GM10847 (cell line): Measurements from ENCODE around the gene BARHL1.

Experiments used
- POLR2A ChIP-seq: IDR thresholded peaks from 2 replicates; pipeline ENCODE4 v1.6.1; 2011; ENCODE audit not compliant: insufficient read length; ENCODE audit errors: extremely low read depth

BARHL1 gene

GRCh38 chr9:132578367-132578932 lies 4.0 kb upstream of the BARHL1 start:
- TF ChIP-seq POLR2A, result no peak

GRCh38 chr9:132579427-132579798 lies 3.0 kb upstream of the BARHL1 start:
- TF ChIP-seq POLR2A, result no peak

DNA sequence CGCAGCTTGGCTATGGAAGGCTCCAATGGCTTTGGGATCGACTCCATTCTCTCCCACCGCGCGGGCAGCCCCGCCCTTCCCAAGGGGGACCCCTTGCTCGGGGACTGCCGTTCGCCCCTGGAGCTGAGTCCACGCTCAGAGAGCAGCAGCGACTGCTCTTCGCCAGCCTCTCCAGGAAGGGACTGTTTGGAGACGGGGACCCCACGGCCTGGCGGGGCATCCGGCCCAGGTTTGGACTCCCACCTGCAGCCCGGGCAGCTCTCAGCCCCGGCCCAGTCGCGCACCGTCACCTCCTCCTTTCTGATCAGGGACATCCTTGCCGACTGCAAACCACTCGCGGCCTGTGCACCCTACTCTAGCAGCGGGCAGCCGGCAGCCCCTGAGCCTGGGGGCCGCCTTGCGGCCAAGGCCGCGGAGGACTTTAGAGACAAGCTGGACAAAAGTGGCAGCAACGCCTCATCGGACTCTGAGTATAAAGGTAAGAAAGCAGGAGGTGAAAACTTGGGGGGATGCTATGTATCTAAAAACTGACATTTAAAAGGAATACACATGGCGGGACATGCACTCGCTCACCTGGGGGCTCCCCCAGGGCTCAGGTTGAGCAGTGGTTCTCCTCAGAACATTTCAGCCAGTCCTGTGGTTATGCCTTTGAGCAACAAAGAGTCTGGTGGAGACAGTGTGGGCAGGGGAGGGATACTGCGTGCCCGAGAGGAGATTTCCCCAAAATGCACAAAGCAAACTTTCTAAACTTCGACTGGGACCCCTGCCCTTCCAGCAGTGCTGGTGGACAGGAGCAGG lies 579 bp downstream of the BARHL1 start:
- no peak for TF ChIP-seq POLR2A

GRCh38 chr9:132583584-132584304 lies 1.3 kb downstream of the BARHL1 start:
- TF ChIP-seq POLR2A, result no peak

DNA sequence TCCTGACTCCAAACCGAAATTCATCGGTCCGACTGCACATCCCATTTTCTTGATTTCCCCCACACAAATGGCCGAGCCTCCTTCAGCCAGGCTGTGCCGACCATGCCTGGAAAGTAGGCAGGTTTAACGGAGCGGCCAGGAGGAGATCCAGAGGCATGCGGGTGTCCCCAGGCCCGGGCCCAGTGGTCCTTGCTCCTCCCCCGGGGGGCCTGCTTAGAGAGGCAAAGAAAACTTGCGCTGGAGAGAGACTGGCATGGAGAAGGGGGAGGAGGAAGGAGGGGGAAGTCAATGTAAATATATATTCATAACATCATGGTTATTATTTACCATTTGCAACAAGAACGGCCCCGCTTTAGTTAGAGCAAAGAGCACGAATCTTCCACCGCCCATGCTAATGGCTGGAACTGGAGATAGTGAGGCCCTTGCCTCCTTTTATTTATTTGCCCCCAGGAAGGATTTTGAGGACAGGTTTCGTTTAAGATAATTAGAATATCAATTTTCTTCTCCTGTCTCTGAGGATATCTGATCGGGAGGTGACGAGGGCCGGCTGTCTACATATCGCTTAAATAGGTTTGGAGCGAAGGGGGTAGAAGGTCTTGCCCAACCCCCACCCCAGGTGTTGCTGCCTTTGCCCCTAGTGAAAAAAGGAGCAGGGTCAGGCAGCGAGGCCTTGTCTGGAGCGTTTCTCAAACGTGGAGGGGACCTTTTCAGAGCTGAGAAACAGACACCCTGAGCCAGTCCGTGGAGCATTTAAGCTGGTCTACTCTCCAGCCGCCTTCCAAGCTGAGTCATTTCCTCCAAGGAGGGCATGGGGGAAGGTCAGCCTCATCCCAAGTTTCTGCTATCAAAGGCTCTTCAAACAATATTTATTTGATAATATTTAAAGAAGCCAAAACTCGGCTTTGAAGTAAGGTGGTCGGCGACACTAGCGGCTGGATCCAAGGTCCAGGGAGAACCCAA lies 2.5 kb downstream of the BARHL1 start:
- no peak for TF ChIP-seq POLR2A

DNA sequence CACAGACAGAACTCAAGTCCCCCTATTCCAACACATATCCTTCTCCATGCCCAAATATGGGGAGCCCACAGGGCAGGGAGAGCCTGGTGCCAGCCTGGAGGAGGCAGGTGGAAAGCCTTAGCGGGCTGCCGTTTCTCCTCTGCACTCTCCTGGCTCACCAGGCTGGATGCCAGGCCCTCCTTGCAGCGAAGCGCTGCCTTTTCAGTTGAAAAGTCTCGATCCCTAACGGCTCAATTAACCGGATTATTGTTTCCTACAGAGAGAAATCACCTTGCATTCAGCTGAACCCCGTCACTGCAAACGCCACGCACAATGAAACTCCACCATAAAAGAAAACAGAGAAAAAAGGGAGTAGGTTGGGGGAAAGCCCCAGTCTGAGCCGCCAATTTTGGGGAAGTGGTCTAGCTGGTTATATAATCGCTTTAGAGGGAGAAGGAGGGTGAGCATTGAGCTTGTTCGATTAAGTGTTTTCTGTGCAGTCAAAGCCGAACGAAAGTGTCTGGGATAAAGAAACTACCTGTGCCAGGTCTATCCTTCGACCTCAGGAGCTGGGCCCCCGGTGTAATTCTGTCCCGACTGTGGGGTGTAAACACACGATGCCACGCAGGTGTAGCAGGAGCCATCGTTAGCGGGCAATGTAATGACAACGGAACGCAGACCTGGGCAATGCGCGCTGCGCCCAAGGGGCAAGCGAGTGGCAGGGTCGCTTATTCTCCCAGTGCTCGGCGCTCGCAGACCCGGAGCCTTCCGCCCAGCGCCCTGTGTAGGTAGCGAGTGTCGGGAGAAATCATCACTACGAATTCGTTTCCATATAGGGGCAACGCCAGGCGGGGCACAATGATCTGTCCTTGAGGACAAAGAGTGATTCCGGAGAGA lies 3.8 kb downstream of the BARHL1 start:
- no peak for TF ChIP-seq POLR2A

- no peak for TF ChIP-seq POLR2A
Measured at GRCh38 chr9:132586830-132587591, 4.6 kb downstream of the BARHL1 start.

DNA sequence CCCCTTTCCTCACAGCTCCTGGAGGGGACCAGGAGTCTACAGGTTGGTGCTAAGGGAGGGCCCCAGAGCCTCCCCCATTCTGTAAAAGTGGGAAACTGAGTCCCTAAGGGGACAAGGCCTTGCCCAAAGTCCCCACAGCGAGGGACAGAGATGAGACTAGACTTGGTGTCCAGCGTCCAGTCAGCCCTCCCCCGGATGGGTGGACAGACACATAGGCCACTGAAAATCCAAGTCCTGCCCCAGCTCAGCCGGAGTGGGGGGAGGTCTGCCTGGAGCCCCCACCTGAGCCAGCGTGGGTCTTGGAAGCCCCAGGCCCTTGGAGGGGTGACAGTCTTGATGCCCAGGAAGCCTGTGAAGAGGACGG lies 5.2 kb downstream of the BARHL1 start:
- TF ChIP-seq POLR2A, result no peak

DNA sequence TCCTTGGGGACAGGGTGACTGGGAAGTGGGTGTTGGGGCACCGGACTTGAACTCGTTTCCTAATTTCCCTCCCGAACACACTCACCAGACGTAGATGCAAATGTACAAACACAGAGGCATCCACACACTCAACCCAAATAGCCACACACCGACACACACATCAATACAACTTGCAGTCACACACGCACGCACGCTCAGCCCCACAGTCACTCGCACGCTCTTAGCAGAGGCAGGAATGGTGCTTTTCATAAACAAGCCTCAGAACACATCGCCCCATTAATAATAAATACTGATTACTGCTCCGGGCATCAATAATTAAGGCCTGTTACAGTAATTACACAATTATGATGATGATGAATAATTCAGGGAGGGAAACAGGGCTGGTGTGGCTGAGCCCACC lies 5.7 kb downstream of the BARHL1 start:
- no peak for TF ChIP-seq POLR2A

- no peak for TF ChIP-seq POLR2A
Measured at GRCh38 chr9:132588501-132589147, 6.2 kb downstream of the BARHL1 start.

DNA sequence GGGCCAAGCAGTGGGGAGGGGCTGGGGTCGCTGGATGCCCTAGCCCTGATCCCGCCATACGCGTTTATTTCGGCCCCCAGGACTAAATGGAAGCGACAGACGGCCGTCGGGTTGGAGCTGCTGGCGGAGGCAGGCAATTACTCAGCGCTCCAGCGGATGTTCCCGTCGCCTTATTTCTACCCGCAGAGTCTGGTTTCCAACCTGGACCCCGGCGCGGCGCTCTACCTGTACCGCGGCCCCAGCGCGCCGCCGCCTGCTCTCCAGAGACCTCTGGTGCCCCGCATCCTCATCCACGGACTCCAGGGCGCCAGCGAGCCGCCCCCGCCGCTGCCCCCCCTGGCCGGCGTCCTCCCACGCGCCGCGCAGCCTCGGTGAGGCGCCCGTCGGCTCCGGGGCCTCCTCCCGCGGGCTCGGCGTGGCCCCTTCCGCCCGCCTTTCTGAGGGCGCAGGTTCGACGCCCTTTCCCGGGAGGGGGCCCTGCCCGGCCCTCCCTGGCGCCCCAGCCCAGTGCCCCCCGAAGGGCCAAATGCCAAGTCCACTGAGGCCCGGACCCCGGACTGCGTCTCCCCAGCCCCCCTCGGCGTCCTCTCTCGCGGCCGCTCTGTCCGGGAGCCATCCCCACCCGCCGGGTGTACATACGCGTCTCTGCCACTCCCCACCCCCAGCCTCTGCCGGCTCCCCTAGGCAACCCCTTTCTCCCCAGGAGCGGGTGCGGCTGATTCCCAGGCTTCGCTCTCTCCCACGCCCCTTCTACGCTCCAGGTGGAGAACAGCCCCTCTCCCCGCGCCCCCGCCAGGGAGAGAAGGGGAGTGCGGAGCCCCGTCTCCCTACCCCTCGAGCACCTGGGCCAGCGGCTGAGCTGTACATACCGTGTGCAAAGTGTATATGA lies 7.0 kb downstream of the BARHL1 start:
- no peak for TF ChIP-seq POLR2A

GRCh38 chr9:132590037-132590317 lies 7.6 kb downstream of the BARHL1 start:
- no peak for TF ChIP-seq POLR2A
